HG03280 (cell line): Measurements from ENCODE around the gene CD3D.

Experiments
- ATAC-seq: cut with Tn5 transposase; IDR thresholded peaks from one replicate; pipeline ENCODE4 v1.9.1; 2021; ENCODE audit warnings: mild to moderate bottlenecking, moderate library complexity; ENCODE audit not compliant: unreplicated experiment

Gene CD3D

DNA sequence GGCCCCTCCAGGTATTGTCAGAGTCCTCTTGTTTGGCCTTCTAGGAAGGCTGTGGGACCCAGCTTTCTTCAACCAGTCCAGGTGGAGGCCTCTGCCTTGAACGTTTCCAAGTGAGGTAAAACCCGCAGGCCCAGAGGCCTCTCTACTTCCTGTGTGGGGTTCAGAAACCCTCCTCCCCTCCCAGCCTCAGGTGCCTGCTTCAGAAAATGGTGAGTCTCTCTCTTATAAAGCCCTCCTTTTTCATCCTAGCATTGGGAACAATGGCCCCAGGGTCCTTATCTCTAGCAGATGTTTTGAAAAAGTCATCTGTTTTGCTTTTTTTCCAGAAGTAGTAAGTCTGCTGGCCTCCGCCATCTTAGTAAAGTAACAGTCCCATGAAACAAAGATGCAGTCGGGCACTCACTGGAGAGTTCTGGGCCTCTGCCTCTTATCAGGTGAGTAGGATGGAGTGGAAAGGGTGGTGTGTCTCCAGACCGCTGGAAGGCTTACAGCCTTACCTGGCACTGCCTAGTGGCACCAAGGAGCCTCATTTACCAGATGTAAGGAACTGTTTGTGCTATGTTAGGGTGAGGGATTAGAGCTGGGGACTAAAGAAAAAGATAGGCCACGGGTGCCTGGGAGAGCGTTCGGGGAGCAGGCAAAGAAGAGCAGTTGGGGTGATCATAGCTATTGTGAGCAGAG lies 37.8 kb downstream of the CD3D start, which contains the start of gene CD3E:
CD3E (plus strand) TSS at position 163 of the 681 bp plus-strand sequence; CDS start at position 386, 223 bp downstream.
- no peak for ATAC-seq

DNA sequence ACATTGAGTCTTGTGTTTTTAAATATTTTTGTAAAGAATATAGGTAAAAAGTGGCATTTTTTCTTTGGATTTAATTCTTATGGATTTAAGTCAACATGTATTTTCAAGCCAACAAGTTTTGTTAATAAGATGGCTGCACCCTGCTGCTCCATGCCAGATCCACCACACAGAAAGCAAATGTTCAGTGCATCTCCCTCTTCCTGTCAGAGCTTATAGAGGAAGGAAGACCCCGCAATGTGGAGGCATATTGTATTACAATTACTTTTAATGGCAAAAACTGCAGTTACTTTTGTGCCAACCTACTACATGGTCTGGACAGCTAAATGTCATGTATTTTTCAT lies 38.3 kb downstream of the CD3D start:
- no peak for ATAC-seq

DNA sequence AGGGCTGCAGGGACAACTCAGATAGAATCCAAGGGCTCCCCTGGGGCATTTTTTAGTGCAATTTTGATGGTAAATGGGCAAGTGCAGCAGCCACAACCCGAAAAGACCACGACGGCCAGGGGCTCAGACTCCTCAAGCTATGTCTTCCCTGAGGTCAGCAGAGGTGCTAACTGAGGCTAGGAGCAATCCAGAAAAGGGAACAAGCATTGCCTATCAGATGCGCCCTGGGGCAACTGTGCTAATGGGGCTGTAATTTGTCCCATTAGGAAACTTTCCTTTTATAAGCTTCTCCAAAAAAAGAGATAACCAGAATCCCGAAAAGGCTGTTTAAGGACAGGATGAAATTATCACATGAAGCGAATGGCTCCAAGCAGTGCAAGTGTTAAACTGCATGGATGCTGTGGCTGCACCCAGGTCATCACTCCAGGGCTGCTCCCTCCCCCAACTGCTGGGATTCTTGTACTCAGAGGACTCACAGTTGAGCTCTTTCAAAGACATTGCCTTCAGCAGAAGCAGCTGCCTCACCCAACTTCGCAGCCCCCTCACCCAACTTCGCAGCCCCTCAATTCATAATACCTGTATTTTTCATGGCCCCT lies 40.8 kb downstream of the CD3D start:
- ATAC-seq: no peak

DNA sequence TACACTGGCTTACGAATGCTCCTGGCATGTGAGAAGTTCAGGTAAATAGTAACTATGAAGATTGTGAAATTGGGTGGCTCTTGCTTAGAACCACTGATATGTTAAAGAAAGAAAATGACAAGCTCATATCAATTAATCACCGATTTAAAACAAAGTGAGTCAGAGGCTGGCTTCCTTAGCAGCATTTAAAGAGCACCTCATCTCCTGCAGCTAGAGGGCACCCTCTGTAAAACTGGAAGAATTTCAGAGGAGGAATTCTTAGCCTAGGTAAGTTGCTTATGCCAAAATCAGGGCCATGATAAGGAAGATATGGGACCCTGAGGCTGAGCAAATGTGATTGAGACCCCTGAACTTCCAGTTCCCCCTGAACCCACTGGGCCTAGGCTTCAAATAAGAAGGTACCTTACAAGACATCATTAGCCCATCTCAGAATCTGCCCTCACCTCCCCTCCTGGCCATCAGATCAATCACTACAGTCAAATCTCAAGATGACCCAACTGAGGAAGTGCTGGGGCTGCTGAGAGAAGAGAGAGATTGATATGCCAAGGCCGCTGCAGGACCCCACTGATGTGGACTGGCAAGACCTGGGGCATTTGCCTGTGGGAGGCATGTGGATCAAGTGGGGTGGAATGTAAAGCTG lies 46.6 kb downstream of the CD3D start:
- no peak for ATAC-seq

DNA sequence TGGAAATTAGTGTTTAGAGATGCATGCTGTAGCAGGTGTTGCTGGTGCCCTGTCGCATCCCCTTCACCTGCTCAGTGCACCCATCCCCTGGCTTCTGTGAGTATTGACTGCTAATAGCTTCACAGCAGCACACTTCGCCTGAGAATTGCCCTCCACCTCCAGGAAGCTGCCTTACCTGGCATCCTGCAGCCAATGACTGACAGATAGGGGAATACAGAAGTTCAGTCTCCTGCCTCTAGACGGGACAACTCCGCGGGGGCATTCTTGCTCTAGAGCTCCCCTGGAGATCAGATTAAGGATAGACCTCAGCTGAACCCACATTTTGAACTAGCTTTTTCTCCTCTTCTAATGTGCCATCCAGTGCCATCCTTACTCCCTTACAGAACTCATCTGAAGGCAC lies 47.3 kb downstream of the CD3D start:
- ATAC-seq: no peak

DNA sequence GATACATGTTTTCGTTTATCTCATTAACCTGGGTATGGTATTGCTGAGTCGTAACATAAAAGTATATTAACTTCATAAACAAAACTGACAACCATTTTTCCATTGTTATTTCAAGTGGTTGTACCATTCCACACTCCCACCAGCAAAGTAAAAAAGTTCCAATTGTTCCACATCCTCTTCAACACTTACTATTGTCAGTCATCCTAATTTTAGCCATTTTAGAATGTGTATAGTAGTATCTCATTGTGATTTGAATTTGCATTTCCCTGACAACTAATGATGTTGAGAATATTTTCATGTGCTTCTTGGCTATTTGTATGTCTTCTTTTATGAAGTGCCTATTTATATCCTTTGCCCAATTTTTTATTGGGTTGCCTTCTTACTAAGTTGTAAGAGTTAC lies 48.5 kb downstream of the CD3D start:
- ATAC-seq: no peak

DNA sequence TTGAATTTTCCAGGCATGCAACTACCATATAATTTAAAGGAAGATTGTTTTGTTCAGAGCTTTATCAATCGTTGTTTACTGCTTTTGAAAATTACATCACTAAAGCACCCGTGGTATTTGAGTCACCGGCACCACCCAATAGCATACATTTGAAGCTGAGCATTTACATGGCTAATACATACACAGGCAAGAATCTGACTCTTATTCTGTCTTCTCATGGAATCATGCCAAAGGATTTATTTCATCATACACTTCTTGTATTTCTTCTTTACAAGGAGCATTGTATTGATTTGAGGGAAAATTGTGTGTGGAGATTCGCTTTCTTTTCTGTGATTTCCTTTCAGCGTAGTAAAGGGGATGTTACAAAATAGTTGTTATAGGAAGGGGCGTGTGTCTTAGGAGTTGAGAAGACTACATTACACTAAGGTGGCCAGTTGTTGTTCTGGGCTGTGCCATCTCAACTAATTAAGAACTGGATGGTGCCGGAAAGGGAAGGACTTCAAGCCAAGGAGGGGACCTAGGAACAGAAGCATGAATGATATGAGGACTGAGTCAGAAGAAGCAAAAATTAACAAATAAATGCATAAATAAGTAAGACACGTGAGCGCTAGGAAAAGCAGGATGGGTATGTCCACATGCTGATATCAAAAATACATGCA lies 50.9 kb downstream of the CD3D start:
- no peak for ATAC-seq

DNA sequence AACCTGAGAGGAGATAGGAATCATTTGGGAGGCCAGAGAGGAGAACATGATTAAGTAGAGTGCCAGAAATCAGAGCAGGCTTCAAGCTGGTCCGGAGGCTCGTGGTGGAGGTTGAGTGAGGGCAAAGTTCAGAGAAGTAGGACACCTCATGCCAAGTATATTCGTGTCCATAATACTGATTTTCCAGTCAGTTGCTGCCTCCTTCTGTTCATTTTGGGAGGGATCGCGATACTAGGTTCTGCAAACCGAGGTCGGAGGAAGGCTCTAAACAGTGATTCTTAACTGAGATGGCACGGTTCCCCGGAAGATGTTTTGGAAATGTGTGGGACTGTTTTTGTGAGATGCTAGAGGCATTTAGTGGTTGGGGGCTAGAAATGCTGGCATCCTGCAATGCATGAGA lies 51.6 kb downstream of the CD3D start:
- no peak for ATAC-seq

DNA sequence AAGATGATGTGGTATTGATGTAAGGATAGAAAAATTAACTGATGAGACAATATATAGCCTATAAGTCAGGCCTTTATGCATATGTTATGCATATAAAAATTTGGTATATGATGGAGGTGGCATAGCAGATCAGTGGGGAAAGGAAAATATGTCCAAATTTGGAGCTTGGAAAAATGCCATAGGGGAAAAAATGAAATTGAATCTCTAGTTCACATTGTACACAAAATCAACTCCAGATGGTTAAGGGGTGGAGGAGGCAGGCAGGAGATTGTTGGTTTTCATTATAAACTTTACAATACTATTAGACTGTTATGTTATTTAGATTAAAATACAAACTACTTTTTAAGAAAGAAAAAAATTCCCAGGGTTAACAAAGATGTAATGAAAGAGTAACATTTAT lies 53.1 kb downstream of the CD3D start:
- ATAC-seq: no peak
